WERI-Rb-1 (cell line): ENCODE results near the gene PRIM2.
"Not testable (repeated sequence)": the region's sequence is repeated elsewhere in the genome, so short reads cannot be mapped to it uniquely, and the experiment has no call there.

Experiments
- DNase-seq: peaks from one replicate; pipeline ENCODE4 v3.0.0-alpha.2; 2020
- H3K27ac ChIP-seq: fragments of 250-450 bp; sonication (Bioruptor Pico); 2 replicates; pipeline ENCODE4 v1.5.1; 2020; ENCODE audit warnings: mild to moderate bottlenecking, moderate library complexity
- H3K27me3 ChIP-seq: fragments of 250-450 bp; sonication (Bioruptor Pico); 2 replicates; pipeline ENCODE4 v1.5.1; 2021; ENCODE audit warnings: mild to moderate bottlenecking, low read depth, moderate library complexity; ENCODE audit not compliant: insufficient read depth, severe bottlenecking
- H3K36me3 ChIP-seq: fragments of 250-450 bp; sonication (Bioruptor Pico); 2 replicates; pipeline ENCODE4 v1.5.1; 2020; ENCODE audit warnings: mild to moderate bottlenecking, moderate library complexity
- H3K4me3 ChIP-seq: 2 replicates; pipeline ENCODE4 v1.5.1; 2011; ENCODE audit warnings: low read depth, mild to moderate bottlenecking, control low read depth, low read length
- H3K9me3 ChIP-seq: fragments of 250-450 bp; sonication (Bioruptor Pico); 2 replicates; pipeline ENCODE4 v1.5.1; 2021; ENCODE audit warnings: mild to moderate bottlenecking, moderate library complexity; ENCODE audit not compliant: severe bottlenecking
- CTCF ChIP-seq: IDR thresholded peaks from 2 replicates; pipeline ENCODE4 v1.5.1; 2011; ENCODE audit warnings: low read depth, mild to moderate bottlenecking, control low read depth, inconsistent platforms, low read length

PRIM2 gene

GRCh38 chr6:57278570-57278969 is 38.9 kb upstream of the PRIM2 start:
- DNase-seq = no peak
- Histone ChIP-seq H3K27me3 (no peaks in the 10 kb centered on the region), H3K27ac (no peak overlapping the region), H3K36me3 (no peaks in the 10 kb centered on the region), H3K9me3 (peaks cover 7% of the 10 kb centered on the region), H3K4me3 (no peak overlapping the region)
- no peak for TF ChIP-seq CTCF

GRCh38 chr6:57279013-57279412 is 38.4 kb upstream of the PRIM2 start:
- DNase-seq = no peak

GRCh38 chr6:57283106-57283505 is 34.3 kb upstream of the PRIM2 start:
- Histone ChIP-seq H3K27me3 (no peaks in the 10 kb centered on the region), H3K27ac (peak overlapping the region; percentile 42), H3K4me3 (no peak overlapping the region), H3K36me3 (no peaks in the 10 kb centered on the region), H3K9me3 (peaks cover 2% of the 10 kb centered on the region)
- TF ChIP-seq CTCF = no peak
- no peak for DNase-seq

More at GRCh38 chr6:57279013-57279412, 38.4 kb upstream of the PRIM2 start:
- Histone ChIP-seq H3K27me3 (no peaks in the 10 kb centered on the region), H3K27ac (no peak overlapping the region), H3K9me3 (peaks cover 5% of the 10 kb centered on the region), H3K36me3 (no peaks in the 10 kb centered on the region), H3K4me3 (no peak overlapping the region)
- no peak for TF ChIP-seq CTCF

- no peak for TF ChIP-seq CTCF
- H3K36me3 ChIP-seq = no peaks in the 10 kb centered on the region
- DNase-seq = no peak
- no peak overlapping the region for H3K4me3 ChIP-seq
- H3K9me3 ChIP-seq = peaks cover 2% of the 10 kb centered on the region
- peak overlapping the region; percentile 42 for H3K27ac ChIP-seq
- H3K27me3 ChIP-seq = no peaks in the 10 kb centered on the region
Observed at GRCh38 chr6:57283911-57284455, 33.4 kb upstream of the PRIM2 start.

- H3K27ac ChIP-seq, H3K4me3 ChIP-seq, H3K36me3 ChIP-seq, DNase-seq, H3K27me3 ChIP-seq, H3K9me3 ChIP-seq: not testable (repeated sequence)
Observed at GRCh38 chr6:57288136-57288535, 29.3 kb upstream of the PRIM2 start.

- not testable (repeated sequence) for H3K36me3 ChIP-seq, DNase-seq, H3K9me3 ChIP-seq, H3K27me3 ChIP-seq, H3K27ac ChIP-seq, H3K4me3 ChIP-seq
Observed at GRCh38 chr6:57293472-57293871, 24.0 kb upstream of the PRIM2 start.

GRCh38 chr6:57294862-57295445 is 22.5 kb upstream of the PRIM2 start:
- no peak overlapping the region for H3K4me3 ChIP-seq
- H3K27ac ChIP-seq = no peak overlapping the region
- no peaks in the 10 kb centered on the region for H3K36me3 ChIP-seq
- no peaks in the 10 kb centered on the region for H3K9me3 ChIP-seq
- DNase-seq = no peak
- TF ChIP-seq CTCF = no peak
- H3K27me3 ChIP-seq = no peaks in the 10 kb centered on the region
